GM18508 (cell line): Measurements from ENCODE around the gene CHST8.

Source experiments
- ATAC-seq: cut with Tn5 transposase; IDR thresholded peaks from one replicate; pipeline ENCODE4 v1.9.1; 2021; ENCODE audit warnings: moderate number of reproducible peaks; ENCODE audit not compliant: insufficient read depth, unreplicated experiment

CHST8 gene

DNA sequence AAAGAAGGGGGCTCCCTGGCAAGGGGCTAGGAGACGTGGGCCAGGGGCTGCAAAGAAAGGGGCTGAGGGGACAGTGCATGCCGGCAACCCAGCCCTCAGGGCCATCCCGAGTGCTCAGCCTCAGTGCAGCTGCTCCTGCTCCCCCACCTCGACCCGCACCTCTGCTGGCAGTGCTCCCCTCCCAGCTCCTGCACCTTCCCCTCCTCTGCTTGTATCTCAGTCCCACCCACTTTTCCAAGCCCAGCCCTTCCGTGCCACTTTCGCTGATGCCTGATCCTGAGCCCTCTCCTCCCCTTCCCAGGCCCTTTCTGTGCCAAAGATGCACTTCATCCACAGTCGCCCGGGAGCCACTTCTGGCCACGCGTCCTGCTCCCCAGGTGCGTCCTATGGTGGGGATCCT is 105.0 kb downstream of the CHST8 start:
- no peak for ATAC-seq

DNA sequence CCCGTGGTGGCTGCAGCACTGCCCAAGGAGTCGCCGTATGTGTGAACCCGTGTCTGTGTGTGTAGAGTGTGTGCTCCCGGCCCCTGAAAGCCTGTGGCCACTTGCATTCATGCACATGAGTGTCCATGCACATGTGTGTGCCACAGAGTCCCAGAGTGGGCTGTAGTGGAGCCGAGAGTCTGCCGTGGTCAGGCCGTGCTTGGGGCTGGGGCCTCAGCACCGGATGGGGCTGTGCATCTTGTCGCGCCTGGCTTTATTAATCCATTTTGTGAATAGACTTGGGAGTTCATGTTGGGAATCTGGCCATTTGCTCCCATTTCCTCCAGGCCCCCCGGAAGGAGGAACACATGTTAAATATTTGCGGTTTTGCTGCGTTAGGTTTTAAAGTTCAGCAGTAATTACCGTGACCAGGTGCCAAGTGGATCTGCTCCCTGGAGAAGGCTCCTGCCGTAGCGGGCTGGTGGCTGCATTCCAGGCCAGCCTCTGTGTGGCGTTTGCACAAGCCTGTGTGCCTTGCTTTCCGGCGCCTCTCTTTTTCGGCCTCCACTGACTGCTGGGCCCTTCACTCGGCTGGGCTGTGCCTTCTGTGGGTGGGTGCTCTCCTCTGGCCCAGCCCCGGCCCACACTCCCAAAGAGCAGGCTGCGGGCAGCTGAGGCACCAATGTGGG is 105.7 kb downstream of the CHST8 start:
- ATAC-seq = no peak

DNA sequence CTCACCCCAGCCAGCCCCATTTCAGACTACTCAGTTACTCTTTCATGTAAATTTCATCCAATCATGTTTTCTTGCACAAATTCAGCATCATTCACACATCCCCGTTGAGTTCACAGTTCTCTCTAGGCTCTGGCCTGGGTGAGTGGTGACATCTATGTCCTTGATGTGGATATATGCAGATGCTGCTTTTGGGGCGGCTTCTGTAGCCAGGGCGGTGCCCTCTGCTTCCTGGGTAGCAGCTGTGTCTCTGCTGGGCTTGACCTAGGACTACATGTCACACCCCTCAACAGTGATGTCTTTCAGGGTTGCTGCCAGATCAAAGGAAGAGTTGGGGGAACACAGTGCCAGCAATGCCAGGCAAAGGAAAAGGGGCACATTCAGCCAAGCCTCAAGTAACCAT is 106.4 kb downstream of the CHST8 start:
- no peak for ATAC-seq

DNA sequence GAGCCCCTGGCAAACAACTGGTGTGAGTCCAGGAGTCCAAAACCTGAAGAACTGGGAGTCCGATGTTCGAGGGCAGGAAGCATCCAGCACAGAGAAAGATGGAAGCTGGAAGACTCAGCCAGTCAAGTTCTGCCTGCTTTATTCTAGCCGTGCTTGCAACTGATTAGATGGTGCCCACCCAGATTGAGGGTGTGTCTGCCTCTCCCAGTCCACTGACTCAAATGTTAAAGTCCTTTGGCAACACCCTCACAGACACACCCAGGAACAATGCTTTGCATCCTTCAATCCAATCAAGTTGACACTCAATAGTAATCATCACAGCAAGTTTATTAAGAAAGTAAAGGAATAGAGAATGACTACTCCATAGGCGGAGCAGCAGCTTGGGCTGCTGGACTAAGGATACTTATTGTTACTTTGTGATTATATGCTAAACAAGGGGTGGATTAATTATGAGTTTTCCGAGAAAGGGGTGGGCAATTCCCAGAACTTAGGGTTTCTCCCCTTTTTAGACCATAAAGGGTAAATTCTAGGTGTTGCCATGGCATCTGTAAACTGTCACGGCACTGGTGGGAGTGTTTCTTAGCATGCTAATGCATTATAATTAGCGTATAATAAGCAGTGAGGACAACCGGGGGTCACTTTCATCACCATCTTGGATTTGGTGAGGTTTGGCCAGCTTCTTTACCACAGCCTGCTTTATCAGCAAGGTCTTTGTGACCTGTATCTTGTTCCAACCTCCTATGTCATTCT is 109.3 kb downstream of the CHST8 start:
- no peak for ATAC-seq

DNA sequence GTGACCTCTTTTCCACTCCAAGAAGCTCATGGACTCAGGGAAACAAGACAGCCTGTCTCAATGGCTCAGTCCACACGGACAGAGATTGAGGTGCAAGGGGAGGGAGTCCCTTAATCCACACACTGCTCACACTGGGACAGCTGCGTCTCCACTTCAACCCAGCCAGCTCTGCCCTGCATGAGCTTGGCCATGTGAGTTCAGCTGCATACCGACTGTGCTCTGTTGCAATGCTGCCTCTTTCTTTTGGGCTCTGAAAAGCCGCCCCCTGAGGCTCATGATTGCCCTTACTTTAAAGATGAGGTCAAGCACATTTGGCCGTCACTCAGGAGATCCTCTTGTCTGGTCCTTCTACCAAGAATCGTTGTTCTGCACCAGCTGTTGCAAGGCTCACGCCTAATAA is 110.1 kb downstream of the CHST8 start:
- no peak for ATAC-seq

DNA sequence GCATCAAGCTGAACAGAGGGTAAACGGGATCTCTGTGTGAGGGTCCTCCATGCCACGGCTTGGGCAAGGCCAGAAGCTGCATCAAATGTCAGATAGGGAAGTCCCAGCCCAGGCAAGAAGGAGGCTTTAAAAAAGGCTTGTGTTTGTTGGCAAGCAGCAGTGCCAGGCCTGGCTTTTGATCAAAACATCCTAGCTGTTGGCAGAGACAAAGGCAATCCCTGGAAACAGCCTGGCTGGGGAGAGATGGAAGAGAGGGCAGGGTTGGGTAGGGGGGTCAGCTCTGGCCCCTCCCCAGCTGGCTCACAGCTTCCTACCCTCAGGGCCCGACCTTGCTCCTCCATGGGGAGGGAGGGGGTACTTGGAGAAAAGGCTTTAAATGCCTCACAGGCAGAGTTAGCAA is 113.2 kb downstream of the CHST8 start:
- ATAC-seq = no peak

DNA sequence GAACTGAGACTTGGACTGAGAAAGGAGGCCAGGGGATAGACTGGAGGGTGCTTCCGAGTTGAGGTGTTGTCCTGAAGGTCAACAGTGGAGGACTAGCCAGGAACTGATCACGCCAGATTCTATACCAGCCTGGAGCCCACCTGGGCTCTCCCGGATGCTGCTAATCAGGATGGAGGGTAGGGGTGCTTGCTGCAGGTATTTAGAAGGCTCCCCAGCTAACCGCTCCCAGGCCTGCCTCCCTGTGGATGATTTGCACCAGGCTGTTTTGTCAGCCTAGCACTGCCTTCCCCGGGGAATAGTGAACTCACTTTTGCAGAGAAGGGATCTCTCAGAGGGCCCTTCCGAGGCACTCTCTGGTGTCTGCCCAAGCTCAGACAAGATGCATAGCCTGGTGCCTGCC is 114.4 kb downstream of the CHST8 start:
- ATAC-seq = no peak

DNA sequence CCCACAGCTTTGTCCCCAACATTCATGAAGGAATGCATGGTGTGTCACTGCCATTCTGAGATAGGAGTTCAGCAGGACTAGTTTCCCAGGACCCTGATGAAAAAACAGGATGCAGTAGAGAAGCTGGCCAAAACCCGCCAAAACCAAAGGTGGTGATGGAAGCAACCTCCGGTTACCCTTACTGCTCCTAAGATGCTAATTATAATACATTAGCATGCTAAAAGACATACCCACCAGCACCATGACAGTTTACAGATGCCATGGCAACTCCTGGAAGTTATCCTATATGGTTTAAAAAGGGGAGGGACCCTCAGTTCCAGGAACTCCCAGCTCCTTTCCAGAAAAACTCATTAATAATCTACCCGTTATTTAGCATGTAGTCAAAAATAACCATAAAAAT is 115.0 kb downstream of the CHST8 start:
- ATAC-seq = no peak

DNA sequence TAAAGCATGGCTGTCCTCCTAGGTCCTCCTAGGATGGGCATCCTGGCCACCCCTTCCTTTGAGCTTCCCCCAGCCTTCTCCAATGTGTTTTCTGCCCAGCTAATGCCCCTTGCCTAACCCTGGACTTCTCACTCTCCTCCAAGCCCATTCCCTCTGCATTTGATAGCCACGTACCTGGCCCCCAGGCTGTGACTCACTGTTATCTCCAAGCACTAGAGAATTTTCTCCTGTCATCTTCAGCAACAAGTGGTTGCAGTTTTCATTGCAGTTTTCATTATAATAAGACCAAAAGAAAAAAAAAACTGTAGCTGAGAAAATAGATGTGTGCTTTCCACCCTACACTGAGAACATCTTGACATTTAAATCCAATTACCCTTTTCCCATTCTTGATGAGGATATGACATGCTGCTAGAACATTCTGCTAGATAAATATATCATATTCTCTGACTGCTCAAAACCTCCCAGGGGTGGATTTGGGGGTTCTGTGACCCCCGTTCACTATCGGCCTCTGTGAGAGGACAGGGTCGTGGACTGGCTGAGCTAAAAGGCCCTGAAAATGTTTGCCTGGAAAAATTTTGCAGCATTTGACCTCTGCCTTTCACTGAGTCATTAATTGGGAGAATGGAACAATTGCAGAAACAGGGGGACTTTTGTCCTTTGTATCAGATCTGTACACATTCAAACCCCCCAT is 116.1 kb downstream of the CHST8 start:
- ATAC-seq = no peak

DNA sequence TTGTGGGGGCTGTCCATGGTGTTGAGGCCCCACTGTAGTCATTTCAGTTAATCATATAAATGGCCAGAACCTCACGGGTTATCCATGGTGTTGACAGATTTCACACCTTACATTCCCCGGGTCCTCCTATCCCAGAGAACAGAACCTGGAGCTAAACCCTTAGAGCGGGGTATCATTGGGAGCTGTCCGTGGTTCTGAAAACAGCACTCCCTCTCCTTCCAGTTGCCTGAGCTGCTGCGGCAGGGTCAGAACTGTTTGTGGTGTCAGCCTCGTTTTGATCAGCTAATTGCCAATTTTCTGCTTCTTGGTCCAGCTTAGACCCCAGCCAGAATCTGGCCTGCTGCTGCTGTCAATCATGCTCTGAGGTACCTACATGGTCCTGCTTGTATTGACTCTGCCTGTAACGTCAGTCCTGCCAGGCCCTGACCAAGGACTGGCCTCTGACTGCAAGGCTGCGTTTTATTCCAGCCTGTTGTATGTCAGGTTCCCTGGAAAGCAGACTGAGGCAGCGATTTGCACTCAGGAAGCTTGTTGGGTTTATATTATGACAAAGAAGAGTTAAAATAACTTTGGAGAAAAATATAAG is 119.2 kb downstream of the CHST8 start:
- no peak for ATAC-seq

DNA sequence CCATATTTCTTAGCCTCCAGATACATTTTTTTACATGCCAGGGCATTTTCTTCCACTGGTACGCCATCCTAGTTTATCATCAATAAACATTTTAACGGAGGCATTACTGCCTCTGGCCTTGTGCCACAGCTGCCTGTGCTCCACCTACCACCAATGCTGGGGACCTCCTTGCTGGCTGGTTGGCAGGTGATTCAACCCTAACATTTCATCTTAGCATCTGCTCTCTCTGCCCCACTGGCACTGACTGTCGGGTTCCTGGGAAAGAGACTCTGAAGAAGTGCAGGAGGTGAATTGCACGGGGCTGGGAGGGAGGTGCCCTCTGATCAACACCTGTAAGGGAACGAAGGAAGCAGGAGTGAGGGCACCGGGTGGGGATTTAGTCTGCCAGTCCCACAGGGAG is 123.5 kb downstream of the CHST8 start:
- no peak for ATAC-seq

DNA sequence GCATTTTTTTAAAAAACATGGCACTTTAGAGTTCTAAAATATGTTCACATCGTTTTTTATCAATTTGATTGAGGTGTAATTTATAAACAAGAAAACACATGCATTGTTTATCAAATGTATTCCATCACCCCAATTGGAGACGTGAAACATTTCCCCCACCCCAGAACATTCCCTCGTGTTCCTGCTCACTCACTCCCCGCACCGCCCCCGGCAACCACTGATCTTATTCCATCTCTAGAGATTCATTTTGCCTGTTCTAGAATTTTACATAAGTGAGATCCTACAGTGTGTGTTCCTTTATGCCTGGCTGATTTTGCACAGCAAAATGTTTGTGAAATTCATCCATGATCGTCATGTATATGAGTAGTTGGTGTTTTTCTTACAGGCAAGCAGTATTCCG is 124.4 kb downstream of the CHST8 start:
- ATAC-seq = no peak

DNA sequence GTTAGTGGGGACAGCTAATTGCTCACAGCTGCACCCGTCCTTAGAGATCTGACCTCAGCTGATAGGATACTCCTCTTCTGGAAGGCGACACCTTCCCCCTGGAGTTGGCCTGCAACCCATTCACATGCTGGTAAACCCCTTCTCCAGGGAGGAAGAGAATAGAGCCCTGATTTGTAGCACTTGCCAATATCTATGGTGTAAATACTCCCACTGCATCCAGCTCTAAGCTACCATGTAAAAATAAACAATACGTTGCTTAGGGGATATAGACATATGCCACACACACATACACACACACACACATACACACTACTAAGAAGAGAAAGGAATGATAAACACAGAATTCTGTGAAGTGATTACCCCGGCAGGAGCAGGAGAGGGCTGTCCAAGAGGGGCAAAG is 125.5 kb downstream of the CHST8 start:
- ATAC-seq = no peak

DNA sequence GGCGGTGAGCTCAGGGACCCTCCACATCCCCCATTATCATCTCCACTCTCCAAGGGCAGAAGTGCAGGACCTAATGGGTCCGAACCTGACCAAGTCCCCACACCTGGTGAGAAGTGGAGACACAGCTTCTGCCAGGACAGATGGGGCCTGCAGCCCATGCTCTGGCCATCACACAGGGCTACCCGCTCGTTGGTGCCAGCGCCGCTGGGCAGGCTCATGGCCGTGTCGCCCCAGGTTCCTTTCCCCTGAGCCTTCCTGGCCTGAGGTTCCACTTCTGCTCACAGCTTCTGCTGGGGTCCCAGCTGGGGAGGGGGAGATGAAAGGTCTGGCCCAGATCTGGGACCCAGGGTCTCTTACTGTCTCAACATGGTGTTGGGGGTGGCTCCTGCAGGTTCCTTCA is 126.5 kb downstream of the CHST8 start:
- ATAC-seq = no peak

DNA sequence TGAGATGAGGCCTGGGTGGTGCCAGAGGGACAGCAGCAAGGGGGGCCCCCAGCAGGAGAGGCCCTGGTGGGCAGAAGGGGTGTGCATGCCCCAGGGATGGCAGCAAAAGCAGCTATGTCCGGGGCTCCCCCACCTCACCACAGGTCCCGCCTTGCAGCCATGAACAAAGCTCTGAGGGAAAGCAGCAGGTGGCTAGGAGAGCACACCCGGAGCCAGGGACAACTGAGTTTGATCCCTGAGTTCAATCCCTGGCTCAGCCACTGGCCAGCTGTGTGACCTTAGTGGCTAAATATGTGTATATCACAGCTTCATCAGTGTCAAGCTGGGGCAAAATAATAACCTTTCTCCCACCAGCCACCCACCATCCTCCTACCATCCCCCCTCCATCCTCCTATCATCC is 127.3 kb downstream of the CHST8 start:
- no peak for ATAC-seq

DNA sequence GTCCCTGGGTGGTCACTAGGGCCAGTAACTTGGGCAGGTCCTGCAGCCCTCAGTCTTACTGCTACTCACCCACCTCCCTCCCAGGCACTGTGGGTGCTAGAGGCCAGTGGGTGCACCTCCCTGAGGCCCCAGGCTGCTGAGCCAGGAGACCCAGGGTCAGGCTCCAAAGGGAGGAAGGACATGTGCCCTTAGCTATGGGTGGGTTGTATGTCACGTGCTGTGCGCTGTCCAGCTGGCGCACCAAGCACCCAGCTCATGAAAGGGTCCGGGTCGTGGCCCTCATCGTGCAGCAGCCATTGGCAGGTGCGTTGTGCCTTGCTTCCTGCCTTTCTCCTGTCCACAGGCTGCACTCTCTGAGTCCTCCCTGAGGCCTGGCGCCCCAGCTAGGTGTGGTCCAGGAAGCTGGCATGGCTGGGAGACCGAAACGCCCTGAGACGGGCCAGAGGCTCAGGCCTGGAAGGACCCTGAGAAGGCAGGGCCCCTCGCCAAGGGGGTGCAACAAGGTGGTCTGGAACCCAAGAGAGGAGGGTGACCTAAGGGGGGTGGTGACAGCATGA is 127.9 kb downstream of the CHST8 start:
- no peak for ATAC-seq

DNA sequence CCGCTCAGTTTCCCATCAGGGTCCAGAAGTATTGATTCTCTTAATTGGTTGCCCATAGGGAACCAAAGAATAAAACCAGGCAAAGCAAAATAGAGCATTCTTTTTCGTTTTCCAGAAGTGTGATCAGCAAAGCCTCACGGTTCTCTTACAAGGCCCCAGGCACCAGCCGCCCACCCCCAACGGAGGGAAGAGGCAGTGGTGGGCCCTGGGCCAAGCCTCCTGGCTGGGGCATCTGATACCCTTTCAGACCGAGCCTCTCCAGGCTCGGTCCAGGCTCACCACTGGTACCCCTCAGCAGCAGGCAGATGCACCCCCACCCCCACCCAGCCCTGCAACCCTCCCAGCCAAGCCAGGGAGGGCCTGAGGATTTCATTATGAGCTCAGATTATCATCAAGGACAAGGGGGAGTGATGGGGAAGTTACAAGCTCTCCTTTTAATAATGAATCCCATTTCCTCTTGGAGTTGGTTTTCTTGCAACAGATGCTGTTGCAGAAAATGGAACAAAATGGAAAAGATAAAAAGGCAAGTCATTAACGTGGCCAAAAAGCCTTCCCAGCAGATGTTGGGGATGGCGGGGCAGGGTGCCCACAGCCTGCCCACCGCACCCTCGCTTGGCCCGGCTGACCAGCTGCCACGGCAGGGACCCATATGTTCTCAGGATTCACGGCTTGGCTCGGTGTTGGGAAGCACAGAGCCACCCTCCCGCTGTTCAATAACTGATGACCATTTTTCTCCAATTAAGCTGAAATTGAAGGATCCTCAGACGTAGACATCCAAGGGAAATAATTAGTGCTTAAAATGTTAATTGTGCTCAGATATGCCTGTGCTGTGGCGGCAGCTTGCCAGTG is 129.1 kb downstream of the CHST8 start:
- no peak for ATAC-seq

DNA sequence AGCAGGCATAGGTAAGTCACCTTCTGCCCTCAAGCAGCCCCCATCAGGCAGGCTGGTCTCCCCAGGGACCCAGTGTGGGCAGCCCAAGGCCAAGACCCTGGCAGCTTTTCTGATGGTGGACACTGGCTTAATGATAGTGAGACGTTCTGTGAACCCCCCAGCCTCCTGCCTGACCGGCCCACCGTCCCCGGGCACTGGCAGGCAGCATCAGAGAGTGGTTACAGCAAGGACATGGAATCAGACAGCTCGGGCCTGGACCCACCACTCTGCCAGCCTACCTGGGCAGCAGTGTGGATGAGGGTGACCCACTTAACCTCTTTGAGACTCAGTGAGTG is 129.7 kb downstream of the CHST8 start:
- no peak for ATAC-seq

DNA sequence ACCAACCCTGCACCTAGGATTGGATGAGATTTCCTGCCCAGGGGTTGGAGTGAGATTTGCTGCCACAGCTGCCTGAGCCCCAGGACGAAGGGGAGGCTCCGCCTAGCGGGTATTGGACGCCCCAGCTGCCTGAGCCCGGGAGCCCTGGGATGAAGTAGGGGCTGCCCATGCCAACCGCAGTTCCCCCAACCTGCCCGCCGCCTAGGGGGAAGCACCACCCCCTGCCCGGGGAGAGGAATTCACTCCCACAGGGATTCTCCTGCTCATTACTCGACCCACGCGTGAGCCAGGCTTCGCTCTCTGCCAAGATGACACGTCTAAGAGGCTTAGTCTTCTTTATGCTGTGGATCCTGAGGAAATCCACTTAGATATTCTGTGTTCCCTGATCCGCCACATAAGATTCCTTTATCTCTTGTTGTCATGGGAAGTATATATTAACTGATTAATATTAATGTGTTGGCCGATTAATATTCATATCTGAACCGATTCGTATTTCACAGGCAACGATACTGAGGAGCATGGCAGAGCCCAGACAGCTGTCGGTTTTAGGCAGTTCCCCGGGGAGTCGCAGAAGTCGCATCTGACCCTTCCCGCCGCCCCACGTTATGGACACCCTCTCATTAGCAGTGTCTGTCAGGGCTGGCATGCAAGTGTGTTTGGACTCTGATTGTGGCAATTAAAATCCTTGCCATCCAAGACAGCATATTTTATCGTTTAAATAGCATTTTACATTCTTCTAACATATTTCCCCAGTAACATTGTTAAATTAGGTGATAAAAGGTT is 130.5 kb downstream of the CHST8 start:
- ATAC-seq = no peak
